Suprapubic skin (tissue), 4 donors: Measurements from ENCODE around the gene HIKESHI.

ENCODE experiments used
- EP300 ChIP-seq: sonication (generic); formaldehyde crosslinking; IDR thresholded peaks from one replicate; pipeline ENCODE4 v1.6.1; 2017; ENCODE audit warnings: antibody characterized with exemption
- POLR2A ChIP-seq, 2 donors: fragments of 450-650 bp; IDR thresholded peaks; one replicate each; pipeline ENCODE4 v1.6.1; 2017; ENCODE audit warnings: antibody characterized with exemption in 2 of 2, mild to moderate bottlenecking in 2 of 2, moderate library complexity in 2 of 2
- POLR2AphosphoS5 ChIP-seq, 3 donors: sonication (generic); formaldehyde crosslinking; IDR thresholded peaks; one replicate each; pipeline ENCODE4 v1.6.1; 2017; ENCODE audit warnings: antibody characterized with exemption in 3 of 3
- TF ChIP-seq, protein P1 (sequence below), 2 donors: fragments of 200-600 bp in 1 of 2; fragments of 450-650 bp in 1 of 2; sonication (generic) in 1 of 2; IDR thresholded peaks; one replicate each; pipeline ENCODE4 v1.5.1; 2016 to 2019; ENCODE audit warnings: antibody characterized with exemption in 2 of 2, mild to moderate bottlenecking in 1 of 2, moderate library complexity in 1 of 2

DNA sequence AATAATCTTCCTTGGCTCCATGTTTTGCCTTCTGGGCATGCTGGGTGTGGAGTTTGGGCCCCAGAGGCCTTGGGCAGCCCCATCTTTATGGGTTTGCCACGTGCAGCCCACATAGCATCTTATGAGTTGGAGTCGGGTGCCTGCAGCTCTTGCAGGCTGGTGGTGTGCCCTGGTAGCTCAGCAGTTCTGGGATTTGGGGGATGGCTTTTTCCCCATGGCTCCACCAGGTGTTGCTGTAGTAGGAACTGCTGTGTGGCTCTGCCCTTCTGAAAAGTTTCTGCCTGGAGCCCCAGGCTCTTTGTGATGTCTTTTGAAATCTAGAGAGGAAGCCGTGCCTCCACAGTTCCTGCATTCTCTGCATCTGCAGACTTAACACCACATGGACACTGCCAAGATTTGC, 40.7 kb upstream of the HIKESHI start:
- TF ChIP-seq, protein P1, sequence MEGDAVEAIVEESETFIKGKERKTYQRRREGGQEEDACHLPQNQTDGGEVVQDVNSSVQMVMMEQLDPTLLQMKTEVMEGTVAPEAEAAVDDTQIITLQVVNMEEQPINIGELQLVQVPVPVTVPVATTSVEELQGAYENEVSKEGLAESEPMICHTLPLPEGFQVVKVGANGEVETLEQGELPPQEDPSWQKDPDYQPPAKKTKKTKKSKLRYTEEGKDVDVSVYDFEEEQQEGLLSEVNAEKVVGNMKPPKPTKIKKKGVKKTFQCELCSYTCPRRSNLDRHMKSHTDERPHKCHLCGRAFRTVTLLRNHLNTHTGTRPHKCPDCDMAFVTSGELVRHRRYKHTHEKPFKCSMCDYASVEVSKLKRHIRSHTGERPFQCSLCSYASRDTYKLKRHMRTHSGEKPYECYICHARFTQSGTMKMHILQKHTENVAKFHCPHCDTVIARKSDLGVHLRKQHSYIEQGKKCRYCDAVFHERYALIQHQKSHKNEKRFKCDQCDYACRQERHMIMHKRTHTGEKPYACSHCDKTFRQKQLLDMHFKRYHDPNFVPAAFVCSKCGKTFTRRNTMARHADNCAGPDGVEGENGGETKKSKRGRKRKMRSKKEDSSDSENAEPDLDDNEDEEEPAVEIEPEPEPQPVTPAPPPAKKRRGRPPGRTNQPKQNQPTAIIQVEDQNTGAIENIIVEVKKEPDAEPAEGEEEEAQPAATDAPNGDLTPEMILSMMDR (IDR thresholded peaks at IDR 0.05), result no peak
- TF ChIP-seq POLR2AphosphoS5 (IDR thresholded peaks at IDR 0.05) (no peak), POLR2A (IDR thresholded peaks at IDR 0.05) (no peak), EP300 (no peak)
